Left ventricle myocardium inferior (tissue), 1 donor: ENCODE data around the gene DCDC2B. TPM values are rescaled to one million over a fixed set of nuclear protein-coding genes. Genes with fewer than 3 reads are reported as not detected.
A peak's percentile ranks its signal among the peaks of the same experiment; 100 is the strongest.
"Not testable (repeated sequence)": the region's sequence is repeated elsewhere in the genome, so short reads cannot be mapped to it uniquely, and the experiment has no call there.

Experiments used
- DNase-seq: peaks from one replicate; pipeline ENCODE4 v3.0.0-alpha.2; 2020
- H3K27ac ChIP-seq: fragments of 200-600 bp; replicated peaks from 2 replicates; pipeline ENCODE4 v1.8.0; 2021
- H3K27me3 ChIP-seq: fragments of 200-600 bp; 2 replicates; pipeline ENCODE4 v1.8.0; 2021; ENCODE audit warnings: low read depth
- H3K36me3 ChIP-seq: fragments of 200-600 bp; 2 replicates; pipeline ENCODE4 v1.8.0; 2021
- H3K4me1 ChIP-seq: fragments of 200-600 bp; 2 replicates; pipeline ENCODE4 v1.8.0; 2021
- H3K4me3 ChIP-seq: fragments of 200-600 bp; 2 replicates; pipeline ENCODE4 v1.8.0; 2021; ENCODE audit warnings: mild to moderate bottlenecking, moderate library complexity
- H3K9me3 ChIP-seq: fragments of 200-600 bp; replicated peaks from 2 replicates; pipeline ENCODE4 v1.8.0; 2021
- intact Hi-C: fragments of 100-400 bp; cut with micrococcal nuclease; formaldehyde crosslinking; loops from one replicate; pipeline ENCODE4 v1.11.0; 2022
- long read RNA-seq: library from polyadenylated mRNA; unstranded; transcript quantifications from one replicate; pipeline ENCODE4 v2.0.0, GENCODE V29; 2021
- total RNA-seq: library from RNA; stranded (reverse); fragmentation: NEBNext Ultra II Directional; extraction: Animal tissue kit (Norgen Biotek cat#: 25700); gene quantifications from one replicate; pipeline ENCODE4 v1.2.1, GENCODE V29; 2021
- TF ChIP-seq, protein P1 (sequence below): fragments of 200-600 bp; IDR thresholded peaks from 2 replicates; pipeline ENCODE4 v1.8.0; 2021; ENCODE audit warnings: antibody characterized with exemption, mild to moderate bottlenecking, borderline replicate concordance
- donor health status: DM: no; HTN: yes; CAD: no; lungs with severe emphysema.

Gene DCDC2B
- total RNA-seq = not detected
- long read RNA-seq, partial matches to known transcripts = 0 of 2 reads
- long read RNA-seq, other reads (novel, unspliced or antisense) = 2 of 2 reads

DNA sequence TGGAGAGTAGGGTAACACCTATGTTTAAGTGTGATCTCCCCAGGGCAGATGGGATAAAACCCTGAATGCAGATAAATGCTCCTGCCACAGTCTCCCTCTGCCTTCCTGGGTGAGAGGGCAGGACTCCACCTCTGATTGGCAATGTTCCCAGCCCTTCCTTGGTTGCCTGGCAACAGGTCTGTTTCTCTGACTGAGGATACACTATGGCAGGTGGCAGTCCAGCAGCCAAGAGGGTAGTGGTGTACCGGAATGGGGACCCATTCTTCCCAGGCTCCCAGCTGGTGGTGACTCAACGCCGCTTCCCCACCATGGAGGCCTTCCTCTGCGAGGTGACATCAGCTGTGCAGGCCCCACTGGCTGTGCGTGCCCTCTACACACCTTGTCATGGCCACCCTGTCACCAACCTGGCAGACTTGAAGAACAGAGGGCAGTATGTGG is at the start of gene DCDC2B:
TSS of gene DCDC2B (plus strand) at position 199 of the 438 bp plus-strand sequence. CDS start at position 204, 5 bp downstream.
- intact Hi-C loops = no loop called here
- no peak within 1 kb of the TSS for H3K4me3 ChIP-seq
- DNase-seq = peak; percentile 44
- H3K36me3 ChIP-seq = peaks cover 2% of the 10 kb centered on the region
- no peak within 1 kb of the TSS for H3K27ac ChIP-seq
- TF ChIP-seq, protein P1, sequence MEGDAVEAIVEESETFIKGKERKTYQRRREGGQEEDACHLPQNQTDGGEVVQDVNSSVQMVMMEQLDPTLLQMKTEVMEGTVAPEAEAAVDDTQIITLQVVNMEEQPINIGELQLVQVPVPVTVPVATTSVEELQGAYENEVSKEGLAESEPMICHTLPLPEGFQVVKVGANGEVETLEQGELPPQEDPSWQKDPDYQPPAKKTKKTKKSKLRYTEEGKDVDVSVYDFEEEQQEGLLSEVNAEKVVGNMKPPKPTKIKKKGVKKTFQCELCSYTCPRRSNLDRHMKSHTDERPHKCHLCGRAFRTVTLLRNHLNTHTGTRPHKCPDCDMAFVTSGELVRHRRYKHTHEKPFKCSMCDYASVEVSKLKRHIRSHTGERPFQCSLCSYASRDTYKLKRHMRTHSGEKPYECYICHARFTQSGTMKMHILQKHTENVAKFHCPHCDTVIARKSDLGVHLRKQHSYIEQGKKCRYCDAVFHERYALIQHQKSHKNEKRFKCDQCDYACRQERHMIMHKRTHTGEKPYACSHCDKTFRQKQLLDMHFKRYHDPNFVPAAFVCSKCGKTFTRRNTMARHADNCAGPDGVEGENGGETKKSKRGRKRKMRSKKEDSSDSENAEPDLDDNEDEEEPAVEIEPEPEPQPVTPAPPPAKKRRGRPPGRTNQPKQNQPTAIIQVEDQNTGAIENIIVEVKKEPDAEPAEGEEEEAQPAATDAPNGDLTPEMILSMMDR = no peak
- no peaks in the 10 kb centered on the region for H3K9me3 ChIP-seq
- H3K4me1 ChIP-seq = peaks cover 30% of the 10 kb centered on the region
- H3K27me3 ChIP-seq = no peaks in the 10 kb centered on the region

DNA sequence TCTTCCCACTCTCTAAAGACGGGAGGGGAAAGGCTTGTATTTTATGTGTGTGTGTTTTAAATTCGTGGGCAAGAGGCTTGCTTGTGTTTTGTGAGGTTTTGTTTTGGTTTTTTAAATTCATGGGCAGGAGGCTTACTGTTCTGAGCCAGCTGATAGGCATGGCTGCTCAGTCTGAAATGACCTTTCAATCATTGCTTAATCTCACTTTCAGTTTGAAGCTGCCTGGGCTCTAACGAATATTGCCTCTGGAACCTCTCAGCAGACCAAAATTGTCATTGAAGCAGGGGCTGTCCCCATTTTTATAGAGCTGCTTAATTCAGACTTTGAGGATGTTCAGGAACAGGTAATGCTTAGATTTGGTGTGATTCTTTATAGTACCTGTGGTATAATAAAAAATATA is 49.7 kb upstream of the DCDC2B start:
- TF ChIP-seq, protein P1 = no peak
- Histone ChIP-seq H3K36me3 (peaks cover 93% of the 10 kb centered on the region), H3K4me1 (no peaks in the 10 kb centered on the region), H3K9me3 (no peaks in the 10 kb centered on the region), H3K27me3 (no peaks in the 10 kb centered on the region), H3K4me3 (no peak overlapping the region), H3K27ac (no peak overlapping the region)
- intact Hi-C loops = no loop called here
- DNase-seq = no peak

DNA sequence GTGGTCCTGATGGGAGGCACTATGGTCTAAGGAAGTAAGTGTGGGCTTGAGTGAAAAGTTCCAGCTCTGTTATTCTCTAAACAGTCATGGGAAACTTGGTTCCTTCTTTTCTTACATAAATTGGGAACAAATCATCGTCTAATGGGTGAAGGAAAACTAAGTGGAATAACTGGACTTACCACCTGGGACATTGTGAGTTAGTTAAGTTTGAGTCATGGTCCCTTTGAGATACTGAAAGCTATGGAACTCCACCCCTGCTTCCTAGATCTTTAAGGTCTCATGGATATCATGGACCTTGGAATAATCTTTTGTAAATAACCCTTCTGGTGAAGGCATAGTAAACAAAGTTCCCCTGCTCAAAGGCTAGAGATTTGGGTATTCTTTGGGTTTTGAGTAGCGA is 45.5 kb upstream of the DCDC2B start:
- no peak for DNase-seq
- H3K4me1 ChIP-seq = no peaks in the 10 kb centered on the region
- TF ChIP-seq, protein P1 = no peak
- H3K9me3 ChIP-seq = no peaks in the 10 kb centered on the region
- peaks cover 95% of the 10 kb centered on the region for H3K36me3 ChIP-seq
- no peak overlapping the region for H3K4me3 ChIP-seq
- intact Hi-C loops = no loop called here
- H3K27ac ChIP-seq = no peak overlapping the region
- H3K27me3 ChIP-seq = no peaks in the 10 kb centered on the region

DNA sequence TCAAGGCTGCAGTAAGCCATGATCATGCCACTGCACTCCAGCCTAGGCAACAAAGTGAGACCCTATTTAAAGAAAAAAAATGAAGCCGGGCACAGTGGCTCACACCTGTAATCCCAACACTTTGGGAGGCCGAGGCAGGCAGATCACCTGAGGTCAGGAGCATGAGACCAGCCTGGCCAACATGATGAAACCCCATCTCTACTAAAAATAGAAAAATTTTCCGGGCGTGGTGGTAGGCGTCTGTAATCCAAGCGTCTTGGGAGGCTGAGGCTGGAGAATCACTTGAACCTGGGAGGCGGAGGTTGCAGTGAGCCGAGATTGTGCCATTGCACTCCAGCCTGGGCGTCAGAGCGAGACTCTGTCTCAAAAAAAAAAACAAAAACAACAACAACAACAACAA is 43.3 kb upstream of the DCDC2B start:
- intact Hi-C loops, H3K4me1 ChIP-seq, H3K4me3 ChIP-seq, H3K27me3 ChIP-seq, H3K9me3 ChIP-seq, DNase-seq, H3K27ac ChIP-seq: not testable (repeated sequence)
- peaks cover 97% of the 10 kb centered on the region for H3K36me3 ChIP-seq

DNA sequence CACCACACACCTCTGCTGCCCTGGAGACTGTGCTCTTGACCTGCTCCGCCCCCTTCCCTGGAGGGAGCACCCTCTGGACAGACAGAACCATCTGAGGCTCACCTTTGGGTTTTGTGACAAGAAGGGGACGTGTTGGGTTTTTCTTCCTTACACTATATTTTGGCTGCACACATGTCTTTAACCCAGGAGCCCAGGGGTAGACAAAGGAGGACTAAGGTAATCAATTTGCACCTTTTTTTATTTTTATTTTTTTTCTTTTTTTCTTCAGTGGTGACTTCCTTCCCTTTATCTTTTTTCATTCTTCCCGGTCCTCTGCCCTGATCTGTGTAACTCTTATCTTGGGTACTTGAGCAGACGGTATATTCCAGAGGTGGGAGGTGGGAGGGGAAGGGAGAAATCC is 37.9 kb upstream of the DCDC2B start:
- no peaks in the 10 kb centered on the region for H3K27me3 ChIP-seq
- no peak overlapping the region for H3K4me3 ChIP-seq
- TF ChIP-seq, protein P1 = no peak
- DNase-seq = no peak
- H3K9me3 ChIP-seq = no peaks in the 10 kb centered on the region
- no peak overlapping the region for H3K27ac ChIP-seq
- H3K4me1 ChIP-seq = no peaks in the 10 kb centered on the region
- peaks cover 84% of the 10 kb centered on the region for H3K36me3 ChIP-seq
- intact Hi-C loops = no loop called here

DNA sequence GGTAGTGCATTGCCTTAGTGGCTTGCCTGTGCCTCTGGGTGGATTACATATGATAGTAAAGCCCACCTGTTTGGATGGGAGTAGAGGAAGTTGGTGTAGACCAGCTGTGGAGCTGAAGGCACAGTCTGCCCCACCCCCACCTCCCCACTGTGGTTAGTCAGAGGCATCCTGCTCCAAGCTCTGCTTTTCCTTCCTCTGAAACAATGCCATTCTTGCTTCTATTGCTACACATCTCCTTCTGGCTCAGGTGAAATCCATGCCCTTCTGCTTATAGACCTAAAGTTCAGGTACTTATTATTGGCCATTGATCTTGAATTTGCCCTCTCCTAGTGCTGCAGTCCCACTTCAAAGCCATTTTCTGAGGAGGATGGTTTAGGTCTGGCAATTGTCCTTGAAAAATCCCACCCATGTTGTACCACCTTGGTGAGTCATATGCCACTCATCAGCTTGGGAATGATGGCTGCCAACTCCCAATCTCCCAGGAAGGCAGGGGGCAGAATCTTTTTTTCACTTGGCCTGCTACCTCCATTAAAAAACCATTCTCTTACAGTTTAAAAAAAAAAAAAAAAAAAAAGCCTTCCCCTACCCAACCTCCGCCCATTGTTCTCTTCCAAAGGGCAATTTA is 36.2 kb upstream of the DCDC2B start:
- no peaks in the 10 kb centered on the region for H3K9me3 ChIP-seq
- TF ChIP-seq, protein P1 = no peak
- intact Hi-C loops = no loop called here
- H3K27me3 ChIP-seq = no peaks in the 10 kb centered on the region
- no peaks in the 10 kb centered on the region for H3K4me1 ChIP-seq
- DNase-seq = no peak
- H3K4me3 ChIP-seq = no peak overlapping the region
- H3K36me3 ChIP-seq = peaks cover 68% of the 10 kb centered on the region
- no peak overlapping the region for H3K27ac ChIP-seq
